ENCODE results near the gene KRTAP10-2. TPM values are rescaled to one million over a fixed set of nuclear protein-coding genes. Genes with fewer than 3 reads are reported as not detected.

Gene KRTAP10-2
- total and polyA plus RNA-seq, 2 experiments from 2014 or later: 0.24 TPM; not detected in 1

DNA sequence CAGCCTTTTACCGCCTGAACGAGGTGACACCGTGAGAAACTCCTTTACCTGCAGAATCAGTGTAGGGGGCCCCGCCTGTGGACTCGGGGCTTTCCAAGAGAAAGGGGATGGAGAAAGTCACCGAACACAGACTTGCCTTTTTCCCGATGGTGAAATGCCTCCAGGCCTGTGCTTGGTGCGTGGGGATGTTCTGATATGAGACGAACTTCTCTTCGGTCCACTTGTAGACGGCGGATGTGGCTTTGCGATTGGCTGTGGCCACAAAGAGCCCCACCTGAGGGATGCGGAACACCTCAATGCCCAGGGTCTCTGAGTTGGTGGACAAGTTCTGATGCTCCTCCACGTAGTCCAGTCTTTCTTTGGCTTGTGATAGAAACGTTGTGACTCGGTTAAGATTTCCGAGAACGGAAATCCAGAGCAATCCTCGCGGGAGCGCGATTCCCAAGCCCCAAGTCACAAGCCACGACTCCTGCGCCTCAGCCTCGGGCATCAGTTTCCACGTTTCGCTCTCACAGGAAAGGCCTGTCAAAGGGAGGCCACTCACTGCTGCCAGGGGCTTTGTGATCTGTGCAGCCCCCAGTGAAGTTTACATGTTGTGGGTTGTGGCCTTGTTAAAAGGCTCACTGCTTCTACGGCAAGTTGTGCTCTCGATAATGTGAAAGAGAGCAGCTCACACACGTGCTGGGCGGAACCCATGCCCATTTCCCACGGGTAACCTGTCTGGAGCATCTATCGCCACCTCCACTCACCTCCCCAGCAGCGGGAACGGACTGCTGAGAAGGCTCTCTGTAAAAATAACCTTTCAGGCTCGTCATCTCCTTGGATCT lies 23.9 kb downstream of the KRTAP10-2 start (continued):
- TF ChIP-seq NANOG (IDR thresholded peaks at IDR 0.05; ENCODE audit: borderline replicate concordance) (no peak), CREB1 (CRISPR knock-in tag; IDR thresholded peaks at IDR 0.05; ENCODE audit: low read depth) (no peak), EZH2phosphoT487 (IDR thresholded peaks at IDR 0.05; ENCODE audit: unreplicated experiment) (no peak), POLR2AphosphoS5 (IDR thresholded peaks at IDR 0.05; ENCODE audit: low read depth) (no peak)
- TF ChIP-seq, protein P1, sequence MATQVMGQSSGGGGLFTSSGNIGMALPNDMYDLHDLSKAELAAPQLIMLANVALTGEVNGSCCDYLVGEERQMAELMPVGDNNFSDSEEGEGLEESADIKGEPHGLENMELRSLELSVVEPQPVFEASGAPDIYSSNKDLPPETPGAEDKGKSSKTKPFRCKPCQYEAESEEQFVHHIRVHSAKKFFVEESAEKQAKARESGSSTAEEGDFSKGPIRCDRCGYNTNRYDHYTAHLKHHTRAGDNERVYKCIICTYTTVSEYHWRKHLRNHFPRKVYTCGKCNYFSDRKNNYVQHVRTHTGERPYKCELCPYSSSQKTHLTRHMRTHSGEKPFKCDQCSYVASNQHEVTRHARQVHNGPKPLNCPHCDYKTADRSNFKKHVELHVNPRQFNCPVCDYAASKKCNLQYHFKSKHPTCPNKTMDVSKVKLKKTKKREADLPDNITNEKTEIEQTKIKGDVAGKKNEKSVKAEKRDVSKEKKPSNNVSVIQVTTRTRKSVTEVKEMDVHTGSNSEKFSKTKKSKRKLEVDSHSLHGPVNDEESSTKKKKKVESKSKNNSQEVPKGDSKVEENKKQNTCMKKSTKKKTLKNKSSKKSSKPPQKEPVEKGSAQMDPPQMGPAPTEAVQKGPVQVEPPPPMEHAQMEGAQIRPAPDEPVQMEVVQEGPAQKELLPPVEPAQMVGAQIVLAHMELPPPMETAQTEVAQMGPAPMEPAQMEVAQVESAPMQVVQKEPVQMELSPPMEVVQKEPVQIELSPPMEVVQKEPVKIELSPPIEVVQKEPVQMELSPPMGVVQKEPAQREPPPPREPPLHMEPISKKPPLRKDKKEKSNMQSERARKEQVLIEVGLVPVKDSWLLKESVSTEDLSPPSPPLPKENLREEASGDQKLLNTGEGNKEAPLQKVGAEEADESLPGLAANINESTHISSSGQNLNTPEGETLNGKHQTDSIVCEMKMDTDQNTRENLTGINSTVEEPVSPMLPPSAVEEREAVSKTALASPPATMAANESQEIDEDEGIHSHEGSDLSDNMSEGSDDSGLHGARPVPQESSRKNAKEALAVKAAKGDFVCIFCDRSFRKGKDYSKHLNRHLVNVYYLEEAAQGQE (IDR thresholded peaks at IDR 0.05; ENCODE audit: unreplicated experiment): no peak

DNA sequence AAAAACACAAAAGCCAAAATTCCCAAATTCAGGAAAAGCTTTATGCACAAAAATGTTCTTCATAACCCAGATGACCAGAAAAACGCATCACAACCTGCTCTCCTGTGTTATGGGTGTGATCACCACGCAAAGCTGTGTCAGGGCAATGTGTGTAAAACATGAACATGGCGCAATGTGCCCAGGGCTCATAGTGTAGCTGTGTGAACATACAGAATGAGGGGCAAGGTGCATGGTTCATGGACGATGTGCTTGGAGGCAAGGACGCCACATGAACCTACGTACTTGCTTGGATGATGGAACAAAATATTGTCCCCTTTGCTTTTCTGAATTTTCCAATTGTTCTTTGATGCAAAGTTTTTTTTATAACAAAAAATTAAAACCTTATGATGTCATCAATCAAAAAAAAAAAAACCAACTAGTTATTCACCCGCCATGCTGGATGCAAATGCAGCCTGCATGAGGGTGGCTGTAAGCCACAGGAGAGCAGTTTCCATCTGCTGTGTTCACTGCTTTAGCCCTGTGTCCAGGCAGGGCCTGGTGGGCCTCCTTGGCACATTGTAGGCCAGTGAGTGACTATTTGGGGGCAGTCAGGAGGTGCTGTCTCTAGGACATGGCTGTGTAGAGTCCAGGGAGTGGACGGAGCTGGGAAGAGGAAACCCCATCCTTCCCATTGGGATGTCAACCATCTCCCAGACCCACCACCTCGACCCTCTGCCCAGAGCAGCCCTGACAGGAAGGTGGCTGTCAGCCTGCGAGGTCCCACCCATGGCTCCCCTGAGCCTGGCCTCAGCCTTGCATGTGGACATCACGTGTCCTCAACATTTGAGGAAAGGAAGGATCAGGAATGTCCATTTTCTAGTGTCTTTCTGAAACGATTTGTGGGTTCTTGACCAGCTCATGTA lies 25.0 kb downstream of the KRTAP10-2 start:
- Histone ChIP-seq H2AFZ (no peak overlapping the region), H3K4me2 (no peak overlapping the region), H3K79me2 (replicated peaks; ENCODE audit: insufficient read depth) (no peaks in the 10 kb centered on the region), H3K36me3 (ENCODE audit: insufficient read depth) (no peaks in the 10 kb centered on the region), H4K20me1 (replicated peaks; ENCODE audit: insufficient read depth) (no peaks in the 10 kb centered on the region), H3K27ac (ENCODE audit: low read depth) (no peak overlapping the region), H3K4me1 (ENCODE audit: insufficient read depth) (no peaks in the 10 kb centered on the region), H3F3A (replicated peaks; ENCODE audit: low read depth) (no peaks in the 10 kb centered on the region), H3K9me2 (ENCODE audit: insufficient read depth) (0 out of 2 replicates have a peak, but pooled peaks cover 2% of the 10 kb centered on the region), H3K4me3 (no peak overlapping the region), H3K27me3 (ENCODE audit: insufficient read depth) (no peaks in the 10 kb centered on the region)
- no peak overlapping the region for H3K27ac Mint-ChIP-seq
- H3K27me3 Mint-ChIP-seq (ENCODE audit: insufficient read depth, low read depth, poor library complexity): peaks cover 2% of the 10 kb centered on the region
- H3K4me3 Mint-ChIP-seq: no peak overlapping the region
- no peak for DNase-seq (ENCODE audit: low spot score)
- no peaks in the 10 kb centered on the region; the same call in 2 of the 3 replicates for H3K9me3 Mint-ChIP-seq
- no peaks in the 10 kb centered on the region for H3K36me3 Mint-ChIP-seq (ENCODE audit: low read depth)
- ATAC-seq: no peak
- no peaks in the 10 kb centered on the region; the same call in 2 of the 3 replicates for H3K4me1 Mint-ChIP-seq
- TF ChIP-seq JUNB (IDR thresholded peaks at IDR 0.05; ENCODE audit: unreplicated experiment) (no peak), POLR2AphosphoS5 (IDR thresholded peaks at IDR 0.05; ENCODE audit: low read depth) (no peak), EZH2 (IDR thresholded peaks at IDR 0.05; ENCODE audit: low read depth, unreplicated experiment) (no peak), ZNF331 (CRISPR knock-in tag; IDR thresholded peaks at IDR 0.05; ENCODE audit: low read depth) (no peak), CREB1 (CRISPR knock-in tag; IDR thresholded peaks at IDR 0.05; ENCODE audit: low read depth) (no peak), NANOG (IDR thresholded peaks at IDR 0.05; ENCODE audit: borderline replicate concordance) (no peak), EZH2phosphoT487 (IDR thresholded peaks at IDR 0.05; ENCODE audit: unreplicated experiment) (no peak), STAT1 (IDR thresholded peaks at IDR 0.05; ENCODE audit: unreplicated experiment) (no peak), ZNF114 (CRISPR knock-in tag; IDR thresholded peaks at IDR 0.05) (no peak)
- TF ChIP-seq, protein P2, sequence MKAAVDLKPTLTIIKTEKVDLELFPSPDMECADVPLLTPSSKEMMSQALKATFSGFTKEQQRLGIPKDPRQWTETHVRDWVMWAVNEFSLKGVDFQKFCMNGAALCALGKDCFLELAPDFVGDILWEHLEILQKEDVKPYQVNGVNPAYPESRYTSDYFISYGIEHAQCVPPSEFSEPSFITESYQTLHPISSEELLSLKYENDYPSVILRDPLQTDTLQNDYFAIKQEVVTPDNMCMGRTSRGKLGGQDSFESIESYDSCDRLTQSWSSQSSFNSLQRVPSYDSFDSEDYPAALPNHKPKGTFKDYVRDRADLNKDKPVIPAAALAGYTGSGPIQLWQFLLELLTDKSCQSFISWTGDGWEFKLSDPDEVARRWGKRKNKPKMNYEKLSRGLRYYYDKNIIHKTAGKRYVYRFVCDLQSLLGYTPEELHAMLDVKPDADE (IDR thresholded peaks at IDR 0.05): no peak
- TF ChIP-seq, protein P3, sequence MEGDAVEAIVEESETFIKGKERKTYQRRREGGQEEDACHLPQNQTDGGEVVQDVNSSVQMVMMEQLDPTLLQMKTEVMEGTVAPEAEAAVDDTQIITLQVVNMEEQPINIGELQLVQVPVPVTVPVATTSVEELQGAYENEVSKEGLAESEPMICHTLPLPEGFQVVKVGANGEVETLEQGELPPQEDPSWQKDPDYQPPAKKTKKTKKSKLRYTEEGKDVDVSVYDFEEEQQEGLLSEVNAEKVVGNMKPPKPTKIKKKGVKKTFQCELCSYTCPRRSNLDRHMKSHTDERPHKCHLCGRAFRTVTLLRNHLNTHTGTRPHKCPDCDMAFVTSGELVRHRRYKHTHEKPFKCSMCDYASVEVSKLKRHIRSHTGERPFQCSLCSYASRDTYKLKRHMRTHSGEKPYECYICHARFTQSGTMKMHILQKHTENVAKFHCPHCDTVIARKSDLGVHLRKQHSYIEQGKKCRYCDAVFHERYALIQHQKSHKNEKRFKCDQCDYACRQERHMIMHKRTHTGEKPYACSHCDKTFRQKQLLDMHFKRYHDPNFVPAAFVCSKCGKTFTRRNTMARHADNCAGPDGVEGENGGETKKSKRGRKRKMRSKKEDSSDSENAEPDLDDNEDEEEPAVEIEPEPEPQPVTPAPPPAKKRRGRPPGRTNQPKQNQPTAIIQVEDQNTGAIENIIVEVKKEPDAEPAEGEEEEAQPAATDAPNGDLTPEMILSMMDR (conservative IDR thresholded peaks at IDR 0.05; ENCODE audit: low read depth in 2 of 2): no peak
- TF ChIP-seq, protein P1 (IDR thresholded peaks at IDR 0.05; ENCODE audit: unreplicated experiment): no peak

All from GM23338 (cell line).